NCI-H2171 (cell line): ENCODE data around the gene PRR14.
"Not testable (repeated sequence)": the region's sequence is repeated elsewhere in the genome, so short reads cannot be mapped to it uniquely, and the experiment has no call there.

Source experiments
- DNase-seq: peaks from one replicate; lab custom pipeline; 2025; lab: John Stamatoyannopoulos, UW

Gene PRR14

GRCh38 chr16:30692396-30693064 is 41.8 kb downstream of the PRR14 start:
- no peak for DNase-seq

- DNase-seq, result no peak
Measured at GRCh38 chr16:30694926-30695693, 44.4 kb downstream of the PRR14 start.

- DNase-seq, result not testable (repeated sequence)
Measured at GRCh38 chr16:30696646-30697045, 45.9 kb downstream of the PRR14 start.

- peak; percentile 96 for DNase-seq
Measured at GRCh38 chr16:30697264-30698138, 46.7 kb downstream of the PRR14 start.

- peak; percentile 92 for DNase-seq
Measured at GRCh38 chr16:30698139-30698815, 47.5 kb downstream of the PRR14 start.

DNA sequence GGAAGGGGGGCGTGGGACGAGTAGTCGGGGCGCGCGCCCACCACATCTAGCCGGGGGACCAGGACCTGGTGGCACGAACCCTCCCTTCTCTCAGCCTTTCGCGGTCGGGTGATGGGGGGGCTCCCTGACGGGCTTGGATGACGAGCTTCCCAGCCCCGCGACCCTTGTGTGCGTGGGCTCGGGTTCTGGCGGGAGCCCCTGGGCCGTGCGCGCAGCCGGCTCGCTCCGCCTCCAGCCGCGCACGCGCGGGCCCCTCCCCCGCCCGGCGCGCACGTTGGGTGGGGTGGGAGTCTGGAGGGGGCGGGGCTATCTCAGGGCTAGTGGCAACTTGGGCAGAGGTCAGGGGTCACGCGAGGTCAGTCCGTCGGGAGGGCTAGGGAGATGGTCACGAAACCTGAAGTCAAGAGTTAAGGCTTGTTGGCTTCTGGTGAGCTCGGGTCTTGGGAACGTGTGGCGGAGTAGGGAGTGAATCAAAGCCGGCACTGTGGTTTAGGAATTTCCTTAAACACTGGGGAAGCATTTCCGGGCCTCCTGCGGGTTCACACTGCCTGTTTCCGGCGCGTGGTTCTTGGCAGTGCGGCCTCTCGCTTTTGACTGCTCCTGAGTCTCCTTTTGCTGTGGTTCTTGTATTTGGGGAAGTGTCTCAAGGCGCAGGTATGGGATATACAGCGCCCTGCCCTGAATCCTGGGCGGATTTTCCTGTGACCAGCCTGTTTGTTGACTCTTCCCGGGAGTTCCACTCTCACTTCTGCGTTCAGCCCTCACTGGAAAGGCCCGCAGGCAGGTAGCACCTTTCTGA is 48.3 kb downstream of the PRR14 start, which contains the start of gene SRCAP:
Gene SRCAP (plus strand): TSS at position 356 of the 799 bp plus-strand sequence. CDS start 1,654 bp downstream, outside the sequence.
- peak; percentile 86 for DNase-seq

DNA sequence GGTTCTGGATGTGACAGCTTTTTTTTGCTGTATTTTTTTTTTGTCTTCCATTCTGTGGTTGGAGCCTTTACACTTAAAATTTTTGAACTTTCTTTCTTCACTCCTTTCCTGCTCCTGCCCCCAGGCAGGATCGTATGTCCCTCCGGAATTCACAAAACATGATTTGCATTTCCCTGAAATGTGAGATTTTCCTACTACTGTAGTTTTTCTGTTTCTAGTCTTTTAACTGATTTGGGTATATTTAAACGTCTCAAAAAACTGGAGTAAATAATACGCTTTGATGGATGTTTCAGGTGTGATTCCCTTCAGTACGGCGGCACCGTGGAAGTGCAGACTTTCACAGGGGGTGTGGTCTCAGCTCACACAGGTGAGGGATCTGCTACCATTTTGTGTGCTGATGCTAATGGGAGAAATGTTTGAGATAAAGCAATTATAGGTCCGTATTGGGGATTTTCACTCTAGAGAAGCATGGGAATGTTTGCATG is 48.9 kb downstream of the PRR14 start:
- DNase-seq, result no peak

DNA sequence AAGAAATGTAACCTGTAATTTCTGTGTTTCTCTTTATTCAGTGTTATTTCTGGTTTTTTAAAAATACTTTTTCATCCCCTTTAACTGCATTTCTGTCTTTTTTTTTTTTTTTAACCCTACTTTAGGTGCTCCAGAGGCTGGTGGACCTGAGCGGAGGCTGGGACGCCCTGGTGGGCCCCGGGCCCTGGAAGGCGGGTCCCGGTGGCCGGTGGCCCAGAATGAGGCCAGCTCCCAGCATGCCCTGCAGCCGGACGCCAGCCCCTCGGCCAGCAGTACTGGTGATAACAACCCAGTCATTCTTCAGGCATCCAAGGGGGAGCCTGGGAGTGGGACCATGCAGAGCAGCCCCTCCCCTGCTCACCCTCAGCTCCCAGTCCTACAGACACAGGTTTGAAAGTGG is 49.7 kb downstream of the PRR14 start:
- no peak for DNase-seq

- no peak for DNase-seq
Measured at GRCh38 chr16:30700971-30701370, 50.2 kb downstream of the PRR14 start.

DNA sequence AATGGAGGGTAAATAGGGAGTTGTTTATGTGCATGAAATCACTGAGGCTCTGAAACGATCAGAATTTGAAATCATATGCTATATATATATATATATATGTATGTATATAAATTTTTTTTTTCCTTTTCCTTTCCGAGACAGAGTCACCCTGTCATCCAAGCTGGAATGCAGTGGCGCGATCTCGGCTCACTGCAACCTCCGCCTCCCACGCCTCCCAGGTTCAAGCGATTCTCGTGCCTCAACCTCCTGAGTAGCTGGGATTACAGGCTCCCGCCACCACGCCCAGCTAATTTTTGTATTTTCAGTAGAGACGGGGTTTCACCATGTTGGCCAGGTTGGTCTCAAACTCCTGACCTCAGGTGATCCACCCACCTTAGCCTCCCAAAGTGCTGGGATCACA is 52.3 kb downstream of the PRR14 start:
- not testable (repeated sequence) for DNase-seq

- DNase-seq, result no peak
Measured at GRCh38 chr16:30703971-30704370, 53.2 kb downstream of the PRR14 start.
